K562 (cell line): ENCODE data around the gene HACL1. TPM values are rescaled to one million over a fixed set of nuclear protein-coding genes. Genes with fewer than 3 reads are reported as not detected.

Experiments
- ATAC-seq: fragments of 200-7000 bp; cut with Tn5 transposase; 3 replicates; pipeline ENCODE4 v1.9.1; 2020; ENCODE audit warnings: moderate library complexity
- BruUV-seq: library from RNA; stranded (reverse); fragments of 400-500 nt; replicated peaks from 2 replicates; lab custom pipeline; 2021; lab: Mats Ljungman, UMichigan
- CTCF ChIA-PET: fragments of 300-600 bp; formaldehyde crosslinking; extraction: SDS; loops from one replicate; lab custom pipeline; 2021; ENCODE audit warnings: low intra/inter-chr PET ratio; lab: Yijun Ruan, JAX
- POLR2A ChIA-PET: fragments of 300-600, 350-650 bp; sonication (Branson Sonifier 250); formaldehyde crosslinking; extraction: SDS; loops from one replicate; lab custom pipeline; 2021; ENCODE audit warnings: antibody characterized with exemption, inconsistent platforms; lab: Yijun Ruan, JAX
- DNase-seq, 4 experiments: peaks; one replicate each; pipeline versions ENCODE4 v3.0.0 to v3.0.0-alpha.2; 2011 to 2018; ENCODE audit warnings: low spot score in 3 of 4, mixed read lengths in 3 of 4; ENCODE audit errors: extremely low read depth in 1 of 4
- FAIRE-seq: peaks from 2 replicates; lab custom pipeline; 2011; peaks lifted over from hg19 to GRCh38; lab: Jason Lieb, UNC
- H2AFZ ChIP-seq: 2 replicates; pipeline ENCODE4 v1.6.0; 2011; ENCODE audit warnings: low read depth, low read length, control low read depth, inconsistent platforms
- H3K27ac ChIP-seq: fragments of 200-600 bp; 3 replicates; pipeline ENCODE4 v1.8.0; 2011; ENCODE audit warnings: low read depth, mild to moderate bottlenecking, control low read depth, inconsistent platforms, low read length, moderate library complexity, mixed read lengths; ENCODE audit errors: extremely low read depth
- H3K27me3 ChIP-seq, 2 experiments: fragments of 300-600 bp in 1 of 2; 2 replicates in 1 of 2; 3 replicates in 1 of 2; pipeline versions ENCODE4 v1.6.0 to v1.8.0; 2011; ENCODE audit warnings: inconsistent platforms in 2 of 2, low read length in 2 of 2, mild to moderate bottlenecking in 1 of 2, mixed read lengths in 1 of 2, moderate library complexity in 1 of 2; ENCODE audit not compliant: control insufficient read depth in 2 of 2, insufficient read depth in 2 of 2
- H3K36me3 ChIP-seq: fragments of 300-600 bp; 3 replicates; pipeline ENCODE4 v1.8.0; 2011; ENCODE audit warnings: mild to moderate bottlenecking, low read length, inconsistent platforms; ENCODE audit not compliant: control insufficient read depth, insufficient read depth
- H3K4me1 ChIP-seq, 2 experiments: fragments of 200-600 bp in 1 of 2; replicated peaks in 1 of 2; 2 replicates in 1 of 2; 3 replicates in 1 of 2; pipeline versions ENCODE4 v1.5.1 to v1.8.0; 2011; ENCODE audit warnings: inconsistent platforms in 2 of 2, low read length in 2 of 2, mild to moderate bottlenecking in 1 of 2, mixed read lengths in 1 of 2, moderate library complexity in 1 of 2; ENCODE audit not compliant: control insufficient read depth in 2 of 2, insufficient read depth in 2 of 2
- H3K4me2 ChIP-seq: 2 replicates; pipeline ENCODE4 v1.6.1; 2011; ENCODE audit warnings: low read length, control low read depth, inconsistent platforms, mixed read lengths; ENCODE audit not compliant: insufficient read depth
- H3K4me3 ChIP-seq: fragments of 200-600 bp; sonication (generic), shearing (Covaris generic); 2 replicates; pipeline ENCODE4 v1.5.1; 2016; ENCODE audit warnings: control low read depth, inconsistent platforms
- H3K79me2 ChIP-seq: fragments of 200-600 bp; 3 replicates; pipeline ENCODE4 v1.8.0; 2011; ENCODE audit warnings: low read length, inconsistent platforms; ENCODE audit not compliant: control insufficient read depth, insufficient read depth
- H3K9ac ChIP-seq, 2 experiments: 2 replicates each; pipeline versions ENCODE4 v1.6.0 to v1.6.1; 2011; ENCODE audit warnings: low read depth in 2 of 2, low read length in 2 of 2, control low read depth in 1 of 2, inconsistent platforms in 1 of 2, mild to moderate bottlenecking in 1 of 2, mixed read lengths in 1 of 2; ENCODE audit not compliant: insufficient read depth in 1 of 2
- H3K9me1 ChIP-seq: one replicate; pipeline ENCODE4 v1.6.0; 2011; ENCODE audit warnings: inconsistent platforms, mild to moderate bottlenecking, low read length, moderate library complexity; ENCODE audit not compliant: control insufficient read depth, insufficient read depth
- H3K9me3 ChIP-seq: replicated peaks from 2 replicates; pipeline ENCODE4 v1.5.1; 2011; ENCODE audit warnings: low read depth, low read length, inconsistent platforms; ENCODE audit not compliant: control insufficient read depth, insufficient read depth
- H4K20me1 ChIP-seq: replicated peaks from 2 replicates; pipeline ENCODE4 v1.6.1; 2011; ENCODE audit warnings: low read length, inconsistent platforms, mixed read lengths; ENCODE audit not compliant: control insufficient read depth, insufficient read depth
- CCAR2 ChIP-seq: fragments of 200-400 bp; formaldehyde crosslinking; IDR thresholded peaks from 2 replicates; pipeline ENCODE4 v1.6.1; 2017; ENCODE audit warnings: mild to moderate bottlenecking, low read depth, low read length
- FOXJ3 ChIP-seq: sonication (generic); formaldehyde crosslinking; IDR thresholded peaks from 2 replicates; pipeline ENCODE4 v1.4.0; 2020; ENCODE audit warnings: mild to moderate bottlenecking, missing genetic modification reagents
- MXD1 ChIP-seq: fragments of 250-450 bp; sonication (Bioruptor Pico); IDR thresholded peaks from 2 replicates; pipeline ENCODE4 v1.8.0; 2021; ENCODE audit warnings: borderline replicate concordance, mild to moderate bottlenecking, moderate library complexity; ENCODE audit not compliant: poor library complexity, severe bottlenecking
- NR4A1 ChIP-seq, 2 experiments: fragments of 250-450 bp in 1 of 2; fragments of 450-650 bp in 1 of 2; sonication (Bioruptor Pico) in 1 of 2; IDR thresholded peaks; 2 replicates each; pipeline versions ENCODE4 v1.4.0 to v1.6.1; 2016 to 2020; ENCODE audit warnings: mild to moderate bottlenecking in 2 of 2, missing compliant biosample characterization in 1 of 2, missing genetic modification characterization in 1 of 2, moderate library complexity in 1 of 2
- PML ChIP-seq: IDR thresholded peaks from 2 replicates; pipeline ENCODE4 v1.6.1; 2012; ENCODE audit warnings: low read length, inconsistent platforms
- RBM15 ChIP-seq: fragments of 200-400 bp; formaldehyde crosslinking; IDR thresholded peaks from 2 replicates; pipeline ENCODE4 v1.6.1; 2018; ENCODE audit warnings: mild to moderate bottlenecking, low read length, moderate library complexity; ENCODE audit not compliant: insufficient read depth
- RHOXF2B ChIP-seq: fragments of 250-450 bp; sonication (Bioruptor Pico); conservative IDR thresholded peaks from 2 replicates; pipeline ENCODE4 v1.5.1; 2021
- SNAPC5 ChIP-seq: fragments of 250-450 bp; sonication (Bioruptor Pico); IDR thresholded peaks from 2 replicates; pipeline ENCODE4 v1.8.0; 2021; ENCODE audit warnings: moderate library complexity, mild to moderate bottlenecking, inconsistent platforms
- THRA ChIP-seq: fragments of 450-650 bp; IDR thresholded peaks from 2 replicates; pipeline ENCODE4 v1.6.1; 2017; ENCODE audit warnings: mild to moderate bottlenecking, moderate library complexity
- ZNF347 ChIP-seq: fragments of 450-650 bp; formaldehyde crosslinking; IDR thresholded peaks from 2 replicates; pipeline ENCODE4 v1.4.0; 2020; ENCODE audit warnings: low read depth, mild to moderate bottlenecking, moderate library complexity
- ZNF384 ChIP-seq: IDR thresholded peaks from 2 replicates; pipeline ENCODE4 v1.6.1; 2012; ENCODE audit warnings: low read depth, low read length, improper control_type of control experiment
- ZNF609 ChIP-seq: sonication (generic); formaldehyde crosslinking; IDR thresholded peaks from 2 replicates; pipeline ENCODE4 v1.8.1; 2023; ENCODE audit warnings: missing genetic modification reagents, mild to moderate bottlenecking, borderline replicate concordance
- whole genome bisulfite sequencing: fragments of 100-300 bp; shearing (Covaris generic); methylation state at CpG from one replicate; pipeline ENCODE4 v1.1.6; 2016; ENCODE audit warnings: low coverage, mixed read lengths; ENCODE audit not compliant: insufficient coverage; ENCODE audit errors: missing lambda C conversion rate; 5-methylcytosine and 5-hydroxymethylcytosine counted together
- in situ Hi-C: fragments of 300-500 bp; cut with MboI; formaldehyde crosslinking; loops from 4 replicates; pipeline ENCODE4 v1.15.0; 2018; ENCODE audit warnings: inconsistent platforms, mixed read lengths
- intact Hi-C: fragments of 100-400 bp; cut with micrococcal nuclease; formaldehyde crosslinking; loops from 2 replicates; pipeline ENCODE4 v1.14.2; 2022
- polyA plus RNA-seq, 8 experiments: library from polyadenylated mRNA; depleted of rRNA in 4 of 8; stranded (reverse) in 5 of 8; unstranded in 3 of 8; fragments of >200 nt; fragmentation: Nextera tagmentation in 2 of 8; fragmentation: Illumina TruSeq in 1 of 8; extraction: Ambion mirVana in 2 of 8; extraction: Trizol in 1 of 8; gene quantifications; 2 replicates each; pipeline versions ENCODE4 v1.2.1 to v1.2.3, GENCODE V29; 2011 to 2014; ENCODE audit warnings: inconsistent platforms in 1 of 8, missing spikeins in 1 of 8
- total RNA-seq, 7 experiments: library from RNA; depleted of rRNA in 6 of 7; stranded (reverse); fragments of >200 nt in 6 of 7; fragmentation: Illumina TruSeq in 2 of 7; extraction: Trizol in 2 of 7; gene quantifications; 2 replicates each; pipeline versions ENCODE4 v1.2.1 to v1.2.3, GENCODE V29; 2011 to 2021; ENCODE audit warnings: low replicate concordance in 1 of 7

Gene HACL1
- total and polyA plus RNA-seq, 9 of the 15 experiments (the other 6 are each of a cell fraction or from before 2014, with no cell fraction given): 18.9 to 61.5 (median 30.5) TPM

- Histone ChIP-seq H3K9me3 (0 out of 2 replicates have a peak, but pooled peaks cover 1% of the 10 kb centered on the region), H2AFZ (no peak overlapping the region)
- no TSS peak for BruUV-seq
- TF ChIP-seq NR4A1 (CRISPR knock-in tag; IDR thresholded peaks at IDR 0.05) (no peak), NR4A1 (tag; IDR thresholded peaks at IDR 0.05) (no peak), ZNF384 (no peak), CCAR2 (no peak), FOXJ3 (CRISPR knock-in tag) (no peak), ZNF347 (CRISPR knock-in tag) (no peak), ZNF609 (no peak), SNAPC5 (no peak), RBM15 (no peak), THRA (no peak), RHOXF2B (CRISPR knock-in tag) (no peak), PML (no peak), MXD1 (CRISPR knock-in tag) (no peak)
- TF ChIP-seq, all 486 proteins: peak for 0
- Histone ChIP-seq H3K9me1 (no peaks in the 10 kb centered on the region), H3K4me1 (no peaks in the 10 kb centered on the region), H4K20me1 (no peaks in the 10 kb centered on the region), H3K27me3 (peaks cover 45 to 71% of the 10 kb centered on the region in 2 experiments), H3K4me2 (no peak overlapping the region), H3K9ac (no peak overlapping the region), H3K36me3 (no peaks in the 10 kb centered on the region), H3K79me2 (no peaks in the 10 kb centered on the region), H3K4me3 (no peak overlapping the region), H3K27ac (no peak overlapping the region)
- ChIA-PET CTCF (no interaction called here), POLR2A (interaction anchor here (1.8 to 2.6 kb wide), 3 partner anchors 13 to 19 kb away, joined by 5 to 8 read pairs (median 6); no protein-coding TSS in a partner anchor)
- no peak for DNase-seq
- in situ Hi-C loops: no loop called here
- no peak for ATAC-seq
- 1% methylated on average over 5 of the region's 5 CpGs for WGBS
- no peak for FAIRE-seq
- intact Hi-C loops: no loop called here
Measured at GRCh38 chr3:15513810-15514662, 87.3 kb downstream of the HACL1 start.
